ENCODE measurements around the gene ASB13.

The ASB13 gene

GRCh38 chr10:5666008-5666840, at the start of gene ASB13:
TSS of gene ASB13 (minus strand) at chr10:5666595. CDS start at chr10:5666551, 44 bp downstream.
- FAIRE-seq, result no peak

- FAIRE-seq, result no peak
Measured at GRCh38 chr10:5711642-5712041, 45.2 kb upstream of the ASB13 start.

GRCh38 chr10:5710859-5711258, 44.5 kb upstream of the ASB13 start:
- peak; percentile 45 for FAIRE-seq

GRCh38 chr10:5709865-5710264, 43.5 kb upstream of the ASB13 start:
- no peak for FAIRE-seq

GRCh38 chr10:5708356-5708755, 42.0 kb upstream of the ASB13 start:
- FAIRE-seq, result no peak

GRCh38 chr10:5698062-5698461, 31.7 kb upstream of the ASB13 start:
- no peak for FAIRE-seq

GRCh38 chr10:5697342-5697741, 30.9 kb upstream of the ASB13 start:
- FAIRE-seq, result no peak

- no peak for FAIRE-seq
Measured at GRCh38 chr10:5694573-5694972, 28.2 kb upstream of the ASB13 start.

- FAIRE-seq, result no peak
Measured at GRCh38 chr10:5692461-5693358, 26.3 kb upstream of the ASB13 start.

- FAIRE-seq, result no peak
Measured at GRCh38 chr10:5691786-5692185, 25.4 kb upstream of the ASB13 start.

- FAIRE-seq, result no peak
Measured at GRCh38 chr10:5688587-5688986, 22.2 kb upstream of the ASB13 start.

GRCh38 chr10:5685764-5686240, 19.4 kb upstream of the ASB13 start:
- FAIRE-seq, result no peak

- peak; percentile 20 for FAIRE-seq
Measured at GRCh38 chr10:5684971-5685763, 18.8 kb upstream of the ASB13 start.

GRCh38 chr10:5684318-5684970, 18.0 kb upstream of the ASB13 start, which contains the start of gene TASOR2:
TSS of gene TASOR2 (plus strand) at chr10:5684838. CDS start at chr10:5720643, 35,805 bp downstream.
- peak; percentile 76 for FAIRE-seq

GRCh38 chr10:5683065-5683464, 16.7 kb upstream of the ASB13 start:
- no peak for FAIRE-seq

GRCh38 chr10:5681930-5682329, 15.5 kb upstream of the ASB13 start:
- FAIRE-seq, result no peak

GRCh38 chr10:5679606-5680005, 13.2 kb upstream of the ASB13 start:
- no peak for FAIRE-seq

GRCh38 chr10:5679037-5679435, 12.6 kb upstream of the ASB13 start:
- FAIRE-seq, result no peak

- no peak for FAIRE-seq
Measured at GRCh38 chr10:5678397-5679036, 12.1 kb upstream of the ASB13 start.

GRCh38 chr10:5670662-5671375, 4.4 kb upstream of the ASB13 start:
- no peak for FAIRE-seq

- FAIRE-seq, result no peak
Measured at GRCh38 chr10:5669604-5670003, 3.2 kb upstream of the ASB13 start.

Data from TTC549 (cell line).